Testis (tissue), 2 donors: ENCODE results near the gene TNPO2.

Experiments used
- CTCF ChIP-seq, 3 experiments: fragments of 450-650 bp in 2 of 3; fragments of 200-600 bp in 1 of 3; sonication (generic) in 1 of 3; IDR thresholded peaks; one replicate each; pipeline ENCODE4 v1.5.1; 2016 to 2019; ENCODE audit warnings: antibody characterized with exemption in 3 of 3, mild to moderate bottlenecking in 2 of 3, moderate library complexity in 1 of 3
- POLR2A ChIP-seq: fragments of 450-650 bp; IDR thresholded peaks from one replicate; pipeline ENCODE4 v1.6.1; 2017; ENCODE audit warnings: antibody characterized with exemption, mild to moderate bottlenecking, moderate library complexity

DNA sequence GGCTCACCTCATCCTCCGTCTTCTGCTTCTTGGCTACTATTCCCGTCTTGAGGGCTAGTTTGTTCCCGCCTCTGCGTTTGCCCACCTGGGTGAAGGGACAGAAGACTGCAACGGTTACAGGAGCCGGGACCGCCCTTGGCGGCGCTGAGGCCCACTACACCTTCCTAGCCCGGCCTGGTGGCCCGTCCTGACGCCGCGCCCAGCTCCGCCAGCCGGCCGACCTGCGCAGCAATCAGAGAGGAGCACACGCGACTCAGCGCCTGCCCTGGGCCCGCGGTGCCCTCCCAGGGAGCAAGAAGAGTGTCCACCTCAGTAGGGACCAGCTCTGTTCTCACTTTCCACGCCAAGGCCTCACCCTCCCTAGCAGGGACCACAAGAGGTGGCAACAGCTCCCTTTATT lies 7.6 kb upstream of the TNPO2 start:
- no peak for TF ChIP-seq CTCF (IDR thresholded peaks at IDR 0.05)
- TF ChIP-seq POLR2A = no peak
